SK-N-SH (cell line): Measurements from ENCODE around the gene EP400. TPM values are rescaled to one million over a fixed set of nuclear protein-coding genes. Genes with fewer than 3 reads are reported as not detected.

Source experiments
- CTCF ChIA-PET: fragments of 300-600, 350-600 bp; formaldehyde crosslinking; extraction: SDS; loops from one replicate; lab custom pipeline; 2021; lab: Yijun Ruan, JAX
- POLR2A ChIA-PET: fragments of 350-600 bp; sonication (Branson Sonifier 250); formaldehyde crosslinking; extraction: SDS; loops from one replicate; lab custom pipeline; 2020; ENCODE audit warnings: antibody characterized with exemption, inconsistent platforms; lab: Yijun Ruan, JAX
- DNase-seq: peaks from one replicate; pipeline ENCODE4 v3.0.0; 2012
- H2AFZ ChIP-seq: fragments of 200-600 bp; sonication (generic); 2 replicates; pipeline ENCODE4 v1.8.1; 2016; ENCODE audit warnings: antibody characterized with exemption, mild to moderate bottlenecking, low read depth
- H3F3A ChIP-seq: fragments of 200-600 bp; sonication (generic); replicated peaks from 2 replicates; pipeline ENCODE3; 2016; ENCODE audit warnings: antibody characterized with exemption, mild to moderate bottlenecking; ENCODE audit not compliant: insufficient read depth
- H3K27ac ChIP-seq, 2 experiments: fragments of 200-500 bp in 1 of 2; fragments of 200-600 bp in 1 of 2; sonication (Bioruptor generic) in 1 of 2; sonication (generic), shearing (Covaris generic) in 1 of 2; 2 replicates each; pipeline versions ENCODE4 v1.5.1 to v1.6.1; 2014 to 2016; ENCODE audit warnings: low read depth in 2 of 2, inconsistent platforms in 1 of 2, low read length in 1 of 2, mild to moderate bottlenecking in 1 of 2, mixed read lengths in 1 of 2
- H3K27me3 ChIP-seq: fragments of 200-600 bp; sonication (generic), shearing (Covaris generic); 2 replicates; pipeline ENCODE4 v1.6.1; 2016; ENCODE audit warnings: mixed run types; ENCODE audit not compliant: insufficient read depth
- H3K36me3 ChIP-seq, 2 experiments: fragments of 200-500 bp in 1 of 2; fragments of 200-600 bp in 1 of 2; sonication (Bioruptor generic) in 1 of 2; sonication (generic) in 1 of 2; replicated peaks in 1 of 2; 2 replicates each; pipeline versions ENCODE3 to v1.5.1; 2014 to 2016; ENCODE audit warnings: low read length in 1 of 2, mild to moderate bottlenecking in 1 of 2; ENCODE audit not compliant: insufficient read depth in 2 of 2, control insufficient read depth in 1 of 2
- H3K4me1 ChIP-seq, 2 experiments: fragments of 200-500 bp in 1 of 2; fragments of 200-600 bp in 1 of 2; sonication (Bioruptor generic) in 1 of 2; sonication (generic), shearing (Covaris generic) in 1 of 2; 2 replicates each; pipeline versions ENCODE4 v1.5.1 to v1.6.1; 2014 to 2016; ENCODE audit warnings: low read depth in 1 of 2, low read length in 1 of 2, mixed run types in 1 of 2; ENCODE audit not compliant: insufficient read depth in 2 of 2, control insufficient read depth in 1 of 2
- H3K4me2 ChIP-seq: fragments of 200-600 bp; sonication (generic), shearing (Covaris generic); 2 replicates; pipeline ENCODE4 v1.6.1; 2017; ENCODE audit warnings: mixed run types
- H3K4me3 ChIP-seq, 2 experiments: fragments of 200-500 bp in 1 of 2; fragments of 200-600 bp in 1 of 2; sonication (Bioruptor generic) in 1 of 2; sonication (generic), shearing (Covaris generic) in 1 of 2; 2 replicates each; pipeline versions ENCODE4 v1.5.1 to v1.8.1; 2014 to 2016; ENCODE audit warnings: low read depth in 2 of 2, inconsistent platforms in 1 of 2, low read length in 1 of 2, mild to moderate bottlenecking in 1 of 2, mixed read lengths in 1 of 2, moderate library complexity in 1 of 2
- H3K79me2 ChIP-seq: fragments of 200-600 bp; sonication (generic); 2 replicates; pipeline ENCODE4 v1.8.1; 2017; ENCODE audit warnings: mild to moderate bottlenecking; ENCODE audit not compliant: insufficient read depth
- H3K9ac ChIP-seq: fragments of 200-600 bp; sonication (generic); 2 replicates; pipeline ENCODE4 v1.6.1; 2017; ENCODE audit warnings: mixed run types
- H3K9me2 ChIP-seq: fragments of 200-600 bp; sonication (generic); 2 replicates; pipeline ENCODE4 v1.6.1; 2017; ENCODE audit warnings: mixed run types
- H3K9me3 ChIP-seq: fragments of 200-600 bp; sonication (generic); 2 replicates; pipeline ENCODE4 v1.6.1; 2017; ENCODE audit warnings: mixed run types, mild to moderate bottlenecking, moderate library complexity
- H4K20me1 ChIP-seq: fragments of 200-600 bp; sonication (generic); 2 replicates; pipeline ENCODE4 v1.6.1; 2017; ENCODE audit warnings: mild to moderate bottlenecking, mixed run types; ENCODE audit not compliant: insufficient read depth
- ELF1 ChIP-seq: IDR thresholded peaks from 2 replicates; pipeline ENCODE4 v1.4.0; 2012
- EP300 ChIP-seq, 2 experiments: IDR thresholded peaks; 2 replicates each; pipeline versions ENCODE4 v1.4.0 to v1.6.1; 2012; ENCODE audit warnings: borderline replicate concordance in 1 of 2, low read depth in 1 of 2, low read length in 1 of 2
- FOSL2 ChIP-seq: IDR thresholded peaks from 2 replicates; pipeline ENCODE4 v1.4.0; 2012; ENCODE audit warnings: low read depth, mild to moderate bottlenecking, moderate library complexity, borderline replicate concordance
- JUND ChIP-seq: IDR thresholded peaks from 2 replicates; pipeline ENCODE4 v1.4.0; 2012
- NFIC ChIP-seq: IDR thresholded peaks from 2 replicates; pipeline ENCODE4 v1.4.0; 2012; ENCODE audit warnings: borderline replicate concordance
- NRF1 ChIP-seq: IDR thresholded peaks from 2 replicates; pipeline ENCODE4 v1.6.1; 2012; ENCODE audit warnings: low read depth, mild to moderate bottlenecking, low read length
- POLR2AphosphoS5 ChIP-seq: IDR thresholded peaks from 2 replicates; pipeline ENCODE4 v1.6.1; 2012; ENCODE audit warnings: low read depth, low read length
- RCOR1 ChIP-seq: fragments of 150-350 bp; IDR thresholded peaks from 2 replicates; pipeline ENCODE4 v1.6.1; 2017; ENCODE audit warnings: antibody characterized with exemption, low read length
- RXRA ChIP-seq: IDR thresholded peaks from 2 replicates; pipeline ENCODE4 v1.4.0; 2012; ENCODE audit warnings: low read depth, mild to moderate bottlenecking, borderline replicate concordance
- SMC3 ChIP-seq: IDR thresholded peaks from 2 replicates; pipeline ENCODE4 v1.6.1; 2012; ENCODE audit warnings: low read depth, low read length, improper control_type of control experiment
- TAF1 ChIP-seq: IDR thresholded peaks from 2 replicates; pipeline ENCODE4 v1.6.1; 2012; ENCODE audit warnings: low read depth, mild to moderate bottlenecking, low read length, moderate library complexity, borderline replicate concordance
- WGBS: methylation state at CpG from one replicate; pipeline ENCODE4 v1.1.6; 2017; ENCODE audit warnings: low lambda C conversion rate; 5-methylcytosine and 5-hydroxymethylcytosine counted together
- polyA plus RNA-seq, 3 experiments: library from polyadenylated mRNA; depleted of rRNA; stranded (reverse); fragments of >200 nt; gene quantifications; 2 replicates each; pipeline ENCODE4 v1.2.3, GENCODE V29; 2012
- TF ChIP-seq, protein P1 (sequence below): IDR thresholded peaks from 2 replicates; pipeline ENCODE4; 2012
- TF ChIP-seq, protein P2 (sequence below): IDR thresholded peaks from 2 replicates; pipeline ENCODE4 v1.4.0; 2012; ENCODE audit warnings: low read depth, borderline replicate concordance
- TF ChIP-seq, protein P3 (sequence below): IDR thresholded peaks from 2 replicates; pipeline ENCODE4 v1.4.0; 2012; ENCODE audit warnings: low read depth, borderline replicate concordance
- TF ChIP-seq, protein P4 (sequence below): fragments of 150-350 bp; IDR thresholded peaks from 2 replicates; pipeline ENCODE4 v1.6.1; 2016; ENCODE audit warnings: mild to moderate bottlenecking, low read depth, low read length
- TF ChIP-seq, protein P5 (sequence below): IDR thresholded peaks from 2 replicates; pipeline ENCODE4 v1.6.1; 2012; ENCODE audit warnings: mild to moderate bottlenecking, low read depth, low read length, moderate library complexity

EP400 gene
- polyA plus RNA-seq, 1 of the 3 experiments (the other 2 are of a cell fraction), result 7.0 TPM

DNA sequence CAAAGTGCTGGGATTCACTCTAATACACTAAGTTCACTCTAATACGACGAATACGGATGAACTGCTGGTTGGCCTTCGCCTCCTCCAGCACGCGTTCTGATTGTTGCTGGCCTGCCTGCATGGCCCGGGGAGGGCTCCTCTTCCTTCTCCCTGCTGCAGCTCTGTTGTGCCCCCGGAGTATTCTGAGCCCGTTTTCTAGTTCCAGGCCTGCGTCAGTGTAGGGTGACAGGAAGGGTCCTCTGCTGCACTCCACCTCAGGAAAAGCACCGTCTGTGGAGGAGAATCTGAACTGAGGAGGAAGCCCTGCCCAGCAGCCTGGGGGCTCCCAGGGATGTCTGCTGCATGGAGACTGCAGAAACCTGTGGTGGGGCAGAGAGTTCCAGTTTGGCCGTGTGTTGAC is 150.0 kb downstream of the EP400 start:
- ChIA-PET POLR2A (no interaction called here), CTCF (no interaction called here)
- H3K9ac ChIP-seq, result no peak overlapping the region
- H3K9me2 ChIP-seq, result no peaks in the 10 kb centered on the region
- H3F3A ChIP-seq, result no peaks in the 10 kb centered on the region
- 96% methylated on average over 12 of the region's 12 CpGs for WGBS
- H3K4me2 ChIP-seq, result no peak overlapping the region
- H3K4me3 ChIP-seq, result no peak overlapping the region
- peaks cover 18 to 23% of the 10 kb centered on the region in 2 experiments for H3K36me3 ChIP-seq
- 0 out of 2 replicates have a peak, but pooled peaks cover 8% of the 10 kb centered on the region for H4K20me1 ChIP-seq
- peaks cover 54% of the 10 kb centered on the region; the same call in 1 of the 2 replicates for H3K79me2 ChIP-seq
- TF ChIP-seq, protein P1, sequence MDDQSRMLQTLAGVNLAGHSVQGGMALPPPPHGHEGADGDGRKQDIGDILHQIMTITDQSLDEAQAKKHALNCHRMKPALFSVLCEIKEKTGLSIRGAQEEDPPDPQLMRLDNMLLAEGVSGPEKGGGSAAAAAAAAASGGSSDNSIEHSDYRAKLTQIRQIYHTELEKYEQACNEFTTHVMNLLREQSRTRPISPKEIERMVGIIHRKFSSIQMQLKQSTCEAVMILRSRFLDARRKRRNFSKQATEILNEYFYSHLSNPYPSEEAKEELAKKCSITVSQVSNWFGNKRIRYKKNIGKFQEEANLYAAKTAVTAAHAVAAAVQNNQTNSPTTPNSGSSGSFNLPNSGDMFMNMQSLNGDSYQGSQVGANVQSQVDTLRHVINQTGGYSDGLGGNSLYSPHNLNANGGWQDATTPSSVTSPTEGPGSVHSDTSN, result no peak
- no peak for TF ChIP-seq RCOR1
- TF ChIP-seq ELF1, result no peak
- TF ChIP-seq, protein P2, sequence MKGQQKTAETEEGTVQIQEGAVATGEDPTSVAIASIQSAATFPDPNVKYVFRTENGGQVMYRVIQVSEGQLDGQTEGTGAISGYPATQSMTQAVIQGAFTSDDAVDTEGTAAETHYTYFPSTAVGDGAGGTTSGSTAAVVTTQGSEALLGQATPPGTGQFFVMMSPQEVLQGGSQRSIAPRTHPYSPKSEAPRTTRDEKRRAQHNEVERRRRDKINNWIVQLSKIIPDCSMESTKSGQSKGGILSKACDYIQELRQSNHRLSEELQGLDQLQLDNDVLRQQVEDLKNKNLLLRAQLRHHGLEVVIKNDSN, result no peak
- H2AFZ ChIP-seq, result no peak overlapping the region
- no peaks in the 10 kb centered on the region for H3K4me1 ChIP-seq
- H3K9me3 ChIP-seq, result no peaks in the 10 kb centered on the region
- no peak for DNase-seq
- H3K27me3 ChIP-seq, result no peaks in the 10 kb centered on the region
- H3K27ac ChIP-seq, result no peak overlapping the region

DNA sequence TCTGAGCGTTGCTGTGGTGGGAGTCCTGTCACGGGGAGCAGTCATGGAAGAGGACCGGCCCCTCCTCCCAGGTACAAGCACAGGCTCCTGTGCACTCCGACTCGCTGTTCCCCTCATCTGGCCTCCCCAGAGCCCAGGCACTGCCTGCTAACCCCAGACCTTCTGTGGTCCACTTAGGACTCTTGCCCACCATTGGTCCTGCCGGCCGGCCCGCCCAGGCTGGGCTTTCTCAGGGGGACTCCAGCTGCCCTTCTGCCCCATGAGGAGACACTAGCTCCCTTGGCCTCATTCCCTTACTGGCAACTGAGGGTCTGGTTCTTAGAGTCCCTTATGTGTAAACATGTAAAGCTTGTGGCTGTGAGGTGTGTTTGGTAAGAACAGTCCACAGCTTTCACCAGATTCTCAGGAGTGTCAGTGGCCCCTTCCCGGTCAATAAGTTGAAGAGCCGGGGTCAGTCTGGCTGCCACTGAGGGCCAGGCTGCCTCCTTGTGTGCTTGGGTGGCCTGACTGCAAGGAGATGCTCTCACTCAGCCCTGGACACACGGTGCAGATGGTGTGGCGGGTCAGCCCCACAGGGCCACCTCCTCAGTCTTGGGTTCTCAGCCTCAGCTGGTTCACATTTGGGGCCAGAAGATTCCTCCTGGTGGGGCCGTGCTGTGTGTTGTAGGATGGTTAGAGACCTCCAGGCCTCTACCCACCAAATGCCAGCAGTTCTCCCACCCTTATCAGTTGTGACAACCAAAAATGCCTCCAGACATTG is 150.7 kb downstream of the EP400 start:
- Histone ChIP-seq H3K79me2 (peaks cover 50% of the 10 kb centered on the region; the same call in 1 of the 2 replicates), H3K4me2 (no peak overlapping the region), H3K4me3 (no peak overlapping the region), H3K36me3 (peaks cover 19 to 27% of the 10 kb centered on the region in 2 experiments), H3K4me1 (no peaks in the 10 kb centered on the region), H3F3A (no peaks in the 10 kb centered on the region), H3K27ac (no peak overlapping the region), H4K20me1 (0 out of 2 replicates have a peak, but pooled peaks cover 8% of the 10 kb centered on the region), H2AFZ (no peak overlapping the region), H3K9me2 (no peaks in the 10 kb centered on the region), H3K27me3 (no peaks in the 10 kb centered on the region), H3K9ac (no peak overlapping the region), H3K9me3 (no peaks in the 10 kb centered on the region)
- WGBS, result 98% methylated on average over 8 of the region's 13 CpGs
- ChIA-PET POLR2A (no interaction called here), CTCF (no interaction called here)
- DNase-seq, result no peak
- TF ChIP-seq, protein P3, sequence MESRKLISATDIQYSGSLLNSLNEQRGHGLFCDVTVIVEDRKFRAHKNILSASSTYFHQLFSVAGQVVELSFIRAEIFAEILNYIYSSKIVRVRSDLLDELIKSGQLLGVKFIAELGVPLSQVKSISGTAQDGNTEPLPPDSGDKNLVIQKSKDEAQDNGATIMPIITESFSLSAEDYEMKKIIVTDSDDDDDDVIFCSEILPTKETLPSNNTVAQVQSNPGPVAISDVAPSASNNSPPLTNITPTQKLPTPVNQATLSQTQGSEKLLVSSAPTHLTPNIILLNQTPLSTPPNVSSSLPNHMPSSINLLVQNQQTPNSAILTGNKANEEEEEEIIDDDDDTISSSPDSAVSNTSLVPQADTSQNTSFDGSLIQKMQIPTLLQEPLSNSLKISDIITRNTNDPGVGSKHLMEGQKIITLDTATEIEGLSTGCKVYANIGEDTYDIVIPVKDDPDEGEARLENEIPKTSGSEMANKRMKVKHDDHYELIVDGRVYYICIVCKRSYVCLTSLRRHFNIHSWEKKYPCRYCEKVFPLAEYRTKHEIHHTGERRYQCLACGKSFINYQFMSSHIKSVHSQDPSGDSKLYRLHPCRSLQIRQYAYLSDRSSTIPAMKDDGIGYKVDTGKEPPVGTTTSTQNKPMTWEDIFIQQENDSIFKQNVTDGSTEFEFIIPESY, result no peak
- TF ChIP-seq EP300 (IDR thresholded peaks at IDR 0.05; ENCODE audit: borderline replicate concordance in 1 of 2, low read depth in 1 of 2, low read length in 1 of 2) (no peak), SMC3 (no peak), JUND (no peak), RXRA (no peak), FOSL2 (no peak), NRF1 (no peak), NFIC (no peak), TAF1 (no peak), POLR2AphosphoS5 (no peak)
- TF ChIP-seq, protein P4, sequence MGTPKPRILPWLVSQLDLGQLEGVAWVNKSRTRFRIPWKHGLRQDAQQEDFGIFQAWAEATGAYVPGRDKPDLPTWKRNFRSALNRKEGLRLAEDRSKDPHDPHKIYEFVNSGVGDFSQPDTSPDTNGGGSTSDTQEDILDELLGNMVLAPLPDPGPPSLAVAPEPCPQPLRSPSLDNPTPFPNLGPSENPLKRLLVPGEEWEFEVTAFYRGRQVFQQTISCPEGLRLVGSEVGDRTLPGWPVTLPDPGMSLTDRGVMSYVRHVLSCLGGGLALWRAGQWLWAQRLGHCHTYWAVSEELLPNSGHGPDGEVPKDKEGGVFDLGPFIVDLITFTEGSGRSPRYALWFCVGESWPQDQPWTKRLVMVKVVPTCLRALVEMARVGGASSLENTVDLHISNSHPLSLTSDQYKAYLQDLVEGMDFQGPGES, result no peak
- TF ChIP-seq, protein P5, sequence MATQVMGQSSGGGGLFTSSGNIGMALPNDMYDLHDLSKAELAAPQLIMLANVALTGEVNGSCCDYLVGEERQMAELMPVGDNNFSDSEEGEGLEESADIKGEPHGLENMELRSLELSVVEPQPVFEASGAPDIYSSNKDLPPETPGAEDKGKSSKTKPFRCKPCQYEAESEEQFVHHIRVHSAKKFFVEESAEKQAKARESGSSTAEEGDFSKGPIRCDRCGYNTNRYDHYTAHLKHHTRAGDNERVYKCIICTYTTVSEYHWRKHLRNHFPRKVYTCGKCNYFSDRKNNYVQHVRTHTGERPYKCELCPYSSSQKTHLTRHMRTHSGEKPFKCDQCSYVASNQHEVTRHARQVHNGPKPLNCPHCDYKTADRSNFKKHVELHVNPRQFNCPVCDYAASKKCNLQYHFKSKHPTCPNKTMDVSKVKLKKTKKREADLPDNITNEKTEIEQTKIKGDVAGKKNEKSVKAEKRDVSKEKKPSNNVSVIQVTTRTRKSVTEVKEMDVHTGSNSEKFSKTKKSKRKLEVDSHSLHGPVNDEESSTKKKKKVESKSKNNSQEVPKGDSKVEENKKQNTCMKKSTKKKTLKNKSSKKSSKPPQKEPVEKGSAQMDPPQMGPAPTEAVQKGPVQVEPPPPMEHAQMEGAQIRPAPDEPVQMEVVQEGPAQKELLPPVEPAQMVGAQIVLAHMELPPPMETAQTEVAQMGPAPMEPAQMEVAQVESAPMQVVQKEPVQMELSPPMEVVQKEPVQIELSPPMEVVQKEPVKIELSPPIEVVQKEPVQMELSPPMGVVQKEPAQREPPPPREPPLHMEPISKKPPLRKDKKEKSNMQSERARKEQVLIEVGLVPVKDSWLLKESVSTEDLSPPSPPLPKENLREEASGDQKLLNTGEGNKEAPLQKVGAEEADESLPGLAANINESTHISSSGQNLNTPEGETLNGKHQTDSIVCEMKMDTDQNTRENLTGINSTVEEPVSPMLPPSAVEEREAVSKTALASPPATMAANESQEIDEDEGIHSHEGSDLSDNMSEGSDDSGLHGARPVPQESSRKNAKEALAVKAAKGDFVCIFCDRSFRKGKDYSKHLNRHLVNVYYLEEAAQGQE, result no peak
- TF ChIP-seq, protein P1, result no peak
